Gastrocnemius medialis (tissue), 4 donors: ENCODE measurements around the gene LPIN1.
"Not testable (repeated sequence)": the region's sequence is repeated elsewhere in the genome, so short reads cannot be mapped to it uniquely, and the experiment has no call there.

ENCODE experiments used
- CTCF ChIP-seq, 5 experiments: fragments of 450-650 bp in 3 of 5; fragments of 200-600 bp in 2 of 5; sonication (generic) in 2 of 5; IDR thresholded peaks in 4 of 5; conservative IDR thresholded peaks in 1 of 5; 1 replicate in 4 of 5; 2 replicates in 1 of 5; pipeline ENCODE4 v1.5.1; 2016 to 2019; ENCODE audit warnings: antibody characterized with exemption in 5 of 5, mild to moderate bottlenecking in 3 of 5, moderate library complexity in 3 of 5
- POLR2A ChIP-seq, 2 donors: fragments of 450-650 bp; IDR thresholded peaks; one replicate each; pipeline ENCODE4 v1.6.1; 2017; ENCODE audit warnings: antibody characterized with exemption in 2 of 2, mild to moderate bottlenecking in 2 of 2, moderate library complexity in 2 of 2

- TF ChIP-seq CTCF (IDR thresholded peaks at IDR 0.05 in 4 of 5, conservative IDR thresholded peaks at IDR 0.05 in 1 of 5); POLR2A (IDR thresholded peaks at IDR 0.05): not testable (repeated sequence)
Observed at GRCh38 chr2:11816935-11817334, 70.5 kb downstream of the LPIN1 start.
